ENCODE results near the gene KRTAP4-11. TPM values are rescaled to one million over a fixed set of nuclear protein-coding genes. Genes with fewer than 3 reads are reported as not detected.

The KRTAP4-11 gene
- total RNA-seq, 1 experiment from 2014 or later: not detected

DNA sequence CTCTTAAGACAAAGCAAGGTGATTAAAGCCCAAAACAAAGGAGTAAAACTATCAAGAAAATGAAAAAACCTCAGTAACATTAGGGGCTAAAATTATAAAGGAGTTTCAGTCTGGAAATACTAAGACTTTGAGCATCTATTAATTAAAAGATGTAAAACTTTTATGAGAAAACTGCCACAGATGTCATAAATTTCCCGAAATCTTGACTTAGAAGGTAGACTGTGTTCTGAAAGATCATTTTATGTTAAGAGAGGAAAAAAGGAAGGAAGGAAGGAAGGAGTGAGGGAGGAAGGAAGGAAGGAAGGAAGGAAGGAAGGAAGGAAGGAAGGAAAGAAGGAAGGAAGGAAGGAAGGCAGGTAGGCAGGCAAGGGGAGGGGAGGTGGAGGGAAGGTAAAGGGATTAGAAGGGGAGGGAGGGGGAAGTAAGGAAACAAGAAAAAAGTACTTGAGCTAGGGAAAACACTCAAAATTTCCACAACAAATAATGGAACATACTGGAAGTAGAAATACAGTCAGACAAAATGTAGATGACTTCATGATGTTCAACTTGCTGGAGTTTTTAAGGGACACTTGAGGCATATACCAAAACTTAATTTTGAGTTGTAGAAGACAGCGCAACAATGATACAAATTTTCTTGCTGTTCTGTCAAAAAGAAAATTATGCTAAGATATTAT lies 29.5 kb upstream of the KRTAP4-11 start:
- DNase-seq (ENCODE audit: low spot score): peak; percentile 72
- no peak overlapping the region for H3K4me3 ChIP-seq (ENCODE audit: low read depth, low read length, poor library complexity, severe bottlenecking)
- no peak for TF ChIP-seq EZH2 (IDR thresholded peaks at IDR 0.05; ENCODE audit: borderline replicate concordance, low read depth, low read length, poor library complexity, severe bottlenecking)
- TF ChIP-seq, protein P1, sequence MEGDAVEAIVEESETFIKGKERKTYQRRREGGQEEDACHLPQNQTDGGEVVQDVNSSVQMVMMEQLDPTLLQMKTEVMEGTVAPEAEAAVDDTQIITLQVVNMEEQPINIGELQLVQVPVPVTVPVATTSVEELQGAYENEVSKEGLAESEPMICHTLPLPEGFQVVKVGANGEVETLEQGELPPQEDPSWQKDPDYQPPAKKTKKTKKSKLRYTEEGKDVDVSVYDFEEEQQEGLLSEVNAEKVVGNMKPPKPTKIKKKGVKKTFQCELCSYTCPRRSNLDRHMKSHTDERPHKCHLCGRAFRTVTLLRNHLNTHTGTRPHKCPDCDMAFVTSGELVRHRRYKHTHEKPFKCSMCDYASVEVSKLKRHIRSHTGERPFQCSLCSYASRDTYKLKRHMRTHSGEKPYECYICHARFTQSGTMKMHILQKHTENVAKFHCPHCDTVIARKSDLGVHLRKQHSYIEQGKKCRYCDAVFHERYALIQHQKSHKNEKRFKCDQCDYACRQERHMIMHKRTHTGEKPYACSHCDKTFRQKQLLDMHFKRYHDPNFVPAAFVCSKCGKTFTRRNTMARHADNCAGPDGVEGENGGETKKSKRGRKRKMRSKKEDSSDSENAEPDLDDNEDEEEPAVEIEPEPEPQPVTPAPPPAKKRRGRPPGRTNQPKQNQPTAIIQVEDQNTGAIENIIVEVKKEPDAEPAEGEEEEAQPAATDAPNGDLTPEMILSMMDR (conservative IDR thresholded peaks at IDR 0.05; ENCODE audit: low read depth, low read length): no peak
- BruUV-seq (replicated peaks): no TSS peak
- peak overlapping the region; percentile 96 for H3K27ac ChIP-seq (ENCODE audit: low read depth, low read length, poor library complexity, severe bottlenecking)
- ChIA-PET POLR2A (ENCODE audit: low non-redundant PET) (interaction anchor here (0.7 kb wide), 2 partner anchors 237 to 240 kb away, joined by 4 to 5 read pairs; no protein-coding TSS in a partner anchor), CTCF (interaction anchor here (0.8 to 1.8 kb wide), 2 partner anchors 241 to 501 kb away, joined by 9 read pairs; no protein-coding TSS in a partner anchor)
- H3K36me3 ChIP-seq (ENCODE audit: insufficient read depth, low read length, poor library complexity, severe bottlenecking): no peaks in the 10 kb centered on the region
- intact Hi-C loops (cut with micrococcal nuclease; ENCODE audit: unreplicated experiment): loop anchor here (5.0 kb wide), 4 partner anchors 180 to 520 kb away; no protein-coding TSS in a partner anchor
- H3K9me3 ChIP-seq (ENCODE audit: low read depth, low read length, poor library complexity, severe bottlenecking): peaks cover 8% of the 10 kb centered on the region
- peaks cover 31% of the 10 kb centered on the region for H3K4me1 ChIP-seq (ENCODE audit: insufficient read depth, low read length, poor library complexity, severe bottlenecking)
- no peaks in the 10 kb centered on the region for H3K27me3 ChIP-seq (replicated peaks; ENCODE audit: insufficient read depth, low read depth, low read length, poor library complexity)

DNA sequence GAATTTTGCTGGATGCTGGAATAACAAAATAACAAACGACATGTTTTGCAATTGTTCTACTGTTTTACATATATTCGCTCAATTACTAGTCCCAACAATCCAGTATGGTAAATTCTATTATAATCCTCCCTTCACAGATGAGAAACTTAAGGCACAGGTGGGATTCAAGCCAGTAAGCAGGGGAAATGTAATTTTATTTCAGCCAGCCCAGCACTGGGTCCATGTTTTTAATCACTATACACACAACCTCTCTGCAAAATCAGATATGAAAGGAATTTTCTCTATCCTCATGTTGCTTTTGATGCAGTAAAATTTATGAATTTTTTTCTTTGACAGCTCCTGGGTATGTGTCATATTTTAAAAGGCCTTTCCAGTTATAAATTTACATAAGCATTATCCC lies 27.1 kb upstream of the KRTAP4-11 start:
- Histone ChIP-seq H3K36me3 (ENCODE audit: insufficient read depth, low read length, poor library complexity, severe bottlenecking) (no peaks in the 10 kb centered on the region), H3K4me3 (ENCODE audit: low read depth, low read length, poor library complexity, severe bottlenecking) (no peak overlapping the region), H3K9me3 (ENCODE audit: low read depth, low read length, poor library complexity, severe bottlenecking) (peaks cover 15% of the 10 kb centered on the region), H3K4me1 (ENCODE audit: insufficient read depth, low read length, poor library complexity, severe bottlenecking) (peaks cover 31% of the 10 kb centered on the region), H3K27ac (ENCODE audit: low read depth, low read length, poor library complexity, severe bottlenecking) (peak overlapping the region; percentile 96), H3K27me3 (replicated peaks; ENCODE audit: insufficient read depth, low read depth, low read length, poor library complexity) (no peaks in the 10 kb centered on the region)
- peak; percentile 75 for DNase-seq (ENCODE audit: low spot score)
- CTCF ChIA-PET: no interaction called here
- no peak for TF ChIP-seq EZH2 (IDR thresholded peaks at IDR 0.05; ENCODE audit: borderline replicate concordance, low read depth, low read length, poor library complexity, severe bottlenecking)
- TF ChIP-seq, protein P1 (conservative IDR thresholded peaks at IDR 0.05; ENCODE audit: low read depth, low read length): no peak
- intact Hi-C loops (cut with micrococcal nuclease; ENCODE audit: unreplicated experiment): loop anchor here (1.0 to 5.0 kb wide), 5 partner anchors 182 to 522 kb away; no protein-coding TSS in a partner anchor
- POLR2A ChIA-PET (ENCODE audit: low non-redundant PET): no interaction called here
- no TSS peak for BruUV-seq (replicated peaks)

DNA sequence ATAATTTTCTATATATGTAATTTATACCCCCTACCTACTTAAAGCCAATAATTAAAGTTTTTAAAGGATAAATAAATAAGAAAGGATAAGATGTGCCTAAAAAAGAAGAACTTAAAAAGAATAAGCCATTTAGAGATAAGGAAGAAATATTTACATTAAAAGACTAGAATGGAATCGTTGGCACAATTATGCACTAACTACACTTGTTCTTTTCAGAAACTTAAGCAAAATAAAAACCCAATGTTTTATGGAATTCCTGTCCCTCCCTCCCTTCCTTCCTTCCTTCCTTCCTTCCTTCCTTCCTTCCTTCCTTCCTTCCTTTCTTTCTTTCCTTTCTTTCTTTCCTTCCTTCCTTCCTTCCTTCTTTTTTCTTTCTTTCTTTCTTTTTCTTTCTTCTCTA lies 26.7 kb upstream of the KRTAP4-11 start:
- H3K36me3 ChIP-seq (ENCODE audit: insufficient read depth, low read length, poor library complexity, severe bottlenecking): no peaks in the 10 kb centered on the region
- H3K9me3 ChIP-seq (ENCODE audit: low read depth, low read length, poor library complexity, severe bottlenecking): peaks cover 19% of the 10 kb centered on the region

More for the DNA sequence above, 26.7 kb upstream of the KRTAP4-11 start:
- no peaks in the 10 kb centered on the region for H3K27me3 ChIP-seq (replicated peaks; ENCODE audit: insufficient read depth, low read depth, low read length, poor library complexity)
- H3K4me1 ChIP-seq (ENCODE audit: insufficient read depth, low read length, poor library complexity, severe bottlenecking): peaks cover 31% of the 10 kb centered on the region
- H3K4me3 ChIP-seq (ENCODE audit: low read depth, low read length, poor library complexity, severe bottlenecking): no peak overlapping the region
- intact Hi-C loops (cut with micrococcal nuclease; ENCODE audit: unreplicated experiment): loop anchor here (1.0 to 5.0 kb wide), 5 partner anchors 182 to 522 kb away; no protein-coding TSS in a partner anchor
- peak overlapping the region; percentile 96 for H3K27ac ChIP-seq (ENCODE audit: low read depth, low read length, poor library complexity, severe bottlenecking)
- peak; percentile 71 for DNase-seq (ENCODE audit: low spot score)
- POLR2A ChIA-PET (ENCODE audit: low non-redundant PET): no interaction called here
- CTCF ChIA-PET: no interaction called here
- BruUV-seq (replicated peaks): no TSS peak
- TF ChIP-seq EZH2 (IDR thresholded peaks at IDR 0.05; ENCODE audit: borderline replicate concordance, low read depth, low read length, poor library complexity, severe bottlenecking): no peak
- TF ChIP-seq, protein P1 (conservative IDR thresholded peaks at IDR 0.05; ENCODE audit: low read depth, low read length): no peak
